WTC11 (cell line): ENCODE data around the gene PFKP. TPM values are rescaled to one million over a fixed set of nuclear protein-coding genes. Genes with fewer than 3 reads are reported as not detected.

Experiments
- ATAC-seq: fragments of 200-7000 bp; cut with Tn5 transposase; 2 replicates; pipeline ENCODE4 v1.10.0; 2021; ENCODE audit warnings: mild to moderate bottlenecking, moderate library complexity
- CTCF ChIA-PET: fragments of 300-600 bp; sonication (Branson Sonifier 250); formaldehyde crosslinking; loops from one replicate; lab custom pipeline; 2021; ENCODE audit warnings: antibody characterized with exemption; lab: Charles Lee
- POLR2A ChIA-PET: fragments of 350-600 bp; sonication (Branson Sonifier 250); formaldehyde crosslinking; loops from one replicate; lab custom pipeline; 2021; ENCODE audit warnings: antibody characterized with exemption; lab: Charles Lee
- DNase-seq: peaks from one replicate; pipeline ENCODE4 v3.0.0; 2021; ENCODE audit warnings: low spot score
- H3K27ac Mint-ChIP-seq: 2 replicates; pipeline ENCODE4 v1.8.0; 2021; ENCODE audit warnings: mixed read lengths
- H3K27me3 Mint-ChIP-seq: 2 replicates; pipeline ENCODE4 v1.8.0; 2021; ENCODE audit warnings: low read depth, mild to moderate bottlenecking, moderate library complexity, mixed read lengths
- H3K36me3 Mint-ChIP-seq: 2 replicates; pipeline ENCODE4 v1.8.0; 2021; ENCODE audit warnings: mixed read lengths
- H3K4me1 Mint-ChIP-seq: 2 replicates; pipeline ENCODE4 v1.8.0; 2022; ENCODE audit warnings: mixed read lengths
- H3K4me3 Mint-ChIP-seq: 2 replicates; pipeline ENCODE4 v1.8.0; 2021; ENCODE audit warnings: mild to moderate bottlenecking, moderate library complexity, mixed read lengths
- H3K9me3 Mint-ChIP-seq: 2 replicates; pipeline ENCODE4 v1.8.0; 2021; ENCODE audit warnings: mixed read lengths
- ELF4 ChIP-seq: sonication (generic); formaldehyde crosslinking; IDR thresholded peaks from 2 replicates; pipeline ENCODE4 v1.8.1; 2022; ENCODE audit warnings: low read depth, mild to moderate bottlenecking, moderate library complexity, missing genetic modification reagents
- FOXP1 ChIP-seq: sonication (generic); formaldehyde crosslinking; IDR thresholded peaks from 2 replicates; pipeline ENCODE4 v1.8.0; 2022; ENCODE audit warnings: missing genetic modification reagents, mild to moderate bottlenecking, moderate library complexity, borderline replicate concordance
- GABPB1 ChIP-seq: sonication (generic); formaldehyde crosslinking; IDR thresholded peaks from 2 replicates; pipeline ENCODE4 v1.8.1; 2023; ENCODE audit warnings: mild to moderate bottlenecking, missing genetic modification reagents
- GRHL2 ChIP-seq: fragments of 250-450 bp; sonication (Bioruptor Pico); IDR thresholded peaks from 2 replicates; pipeline ENCODE4 v1.8.0; 2022; ENCODE audit warnings: mild to moderate bottlenecking, moderate library complexity; ENCODE audit not compliant: insufficient replicate concordance, severe bottlenecking
- GTF2I ChIP-seq: fragments of 250-450 bp; sonication (Bioruptor Pico); conservative IDR thresholded peaks from 2 replicates; pipeline ENCODE4 v1.4.0; 2021; ENCODE audit warnings: mild to moderate bottlenecking
- HMGA2 ChIP-seq: fragments of 250-450 bp; sonication (Bioruptor Pico); IDR thresholded peaks from 2 replicates; pipeline ENCODE4 v1.4.0; 2021; ENCODE audit warnings: mild to moderate bottlenecking, moderate library complexity
- JUN ChIP-seq: sonication (generic); formaldehyde crosslinking; IDR thresholded peaks from 2 replicates; pipeline ENCODE4 v1.8.0; 2023; ENCODE audit warnings: mild to moderate bottlenecking, missing genetic modification reagents
- MYBL2 ChIP-seq: sonication (generic); formaldehyde crosslinking; IDR thresholded peaks from 2 replicates; pipeline ENCODE4 v1.8.1; 2023; ENCODE audit warnings: mild to moderate bottlenecking, moderate library complexity, missing genetic modification reagents
- NFYB ChIP-seq: sonication (generic); formaldehyde crosslinking; conservative IDR thresholded peaks from 2 replicates; pipeline ENCODE4 v1.8.0; 2022; ENCODE audit warnings: low read depth, missing genetic modification reagents
- NR2C2 ChIP-seq: sonication (generic); formaldehyde crosslinking; IDR thresholded peaks from 2 replicates; pipeline ENCODE4 v1.8.0; 2022; ENCODE audit warnings: mild to moderate bottlenecking, missing genetic modification reagents
- OVOL2 ChIP-seq: fragments of 250-450 bp; sonication (Bioruptor Pico); IDR thresholded peaks from 2 replicates; pipeline ENCODE4 v1.9.0; 2021; ENCODE audit warnings: mild to moderate bottlenecking, borderline replicate concordance
- SP1 ChIP-seq: sonication (generic); formaldehyde crosslinking; conservative IDR thresholded peaks from 2 replicates; pipeline ENCODE4 v1.8.1; 2022; ENCODE audit warnings: missing genetic modification reagents
- ZNF121 ChIP-seq: sonication (generic); formaldehyde crosslinking; IDR thresholded peaks from 2 replicates; pipeline ENCODE4 v1.8.0; 2023; ENCODE audit warnings: missing genetic modification reagents
- ZNF138 ChIP-seq: sonication (generic); formaldehyde crosslinking; conservative IDR thresholded peaks from 2 replicates; pipeline ENCODE4 v1.8.1; 2022; ENCODE audit warnings: mild to moderate bottlenecking, moderate library complexity, missing genetic modification reagents
- ZNF263 ChIP-seq: sonication (generic); formaldehyde crosslinking; IDR thresholded peaks from 2 replicates; pipeline ENCODE4 v1.8.1; 2022; ENCODE audit warnings: low read depth, mild to moderate bottlenecking, moderate library complexity, missing genetic modification reagents
- total RNA-seq: library from RNA; stranded (reverse); gene quantifications from 3 replicates; pipeline ENCODE4 v1.2.3, GENCODE V29; 2021
- TF ChIP-seq, protein P1 (sequence below): sonication (generic); formaldehyde crosslinking; IDR thresholded peaks from 2 replicates; pipeline ENCODE4 v1.8.1; 2022; ENCODE audit warnings: mild to moderate bottlenecking, moderate library complexity, missing genetic modification reagents
- TF ChIP-seq, protein P2 (sequence below): sonication (generic); formaldehyde crosslinking; IDR thresholded peaks from 2 replicates; pipeline ENCODE4 v1.8.1; 2023; ENCODE audit warnings: mild to moderate bottlenecking, moderate library complexity, missing genetic modification reagents
- TF ChIP-seq, protein P3 (sequence below): sonication (generic); formaldehyde crosslinking; IDR thresholded peaks from 2 replicates; pipeline ENCODE4 v1.8.1; 2023; ENCODE audit warnings: mild to moderate bottlenecking, missing genetic modification reagents, moderate library complexity
- TF ChIP-seq, protein P4 (sequence below): sonication (generic); formaldehyde crosslinking; IDR thresholded peaks from 2 replicates; pipeline ENCODE4 v1.8.0; 2022; ENCODE audit warnings: mild to moderate bottlenecking, missing genetic modification reagents
- TF ChIP-seq, protein P5 (sequence below): sonication (generic); formaldehyde crosslinking; IDR thresholded peaks from 2 replicates; pipeline ENCODE4 v1.8.1; 2022; ENCODE audit warnings: low read depth, missing genetic modification reagents, borderline replicate concordance
- TF ChIP-seq, protein P6 (sequence below): fragments of 250-450 bp; sonication (Bioruptor Pico); IDR thresholded peaks from 2 replicates; pipeline ENCODE4 v1.9.0; 2021; ENCODE audit warnings: mild to moderate bottlenecking
- TF ChIP-seq, protein P7 (sequence below): sonication (generic); formaldehyde crosslinking; IDR thresholded peaks from 2 replicates; pipeline ENCODE4 v1.8.0; 2023; ENCODE audit warnings: missing genetic modification reagents

Gene PFKP
- total RNA-seq, 1 experiment from 2014 or later = 127 TPM

DNA sequence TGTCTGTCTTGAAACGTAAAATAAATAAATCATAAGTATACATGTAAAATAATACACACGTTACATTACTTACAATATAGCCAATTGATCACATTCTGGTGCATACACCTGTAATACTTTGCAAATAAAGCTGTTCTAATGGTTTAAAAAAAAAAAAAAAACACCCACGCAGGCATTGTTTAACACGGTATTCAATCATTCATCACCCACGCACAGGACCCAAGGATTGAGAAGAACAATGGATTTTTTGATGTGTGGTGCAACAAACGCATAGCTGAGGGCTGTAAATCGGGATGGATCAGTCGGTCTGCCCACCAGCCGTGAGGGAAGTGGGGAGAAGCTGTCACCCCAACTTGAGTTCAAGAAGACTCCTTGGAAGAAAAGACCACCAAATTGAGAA, 96.5 kb downstream of the PFKP start (continued):
- TF ChIP-seq, protein P1, sequence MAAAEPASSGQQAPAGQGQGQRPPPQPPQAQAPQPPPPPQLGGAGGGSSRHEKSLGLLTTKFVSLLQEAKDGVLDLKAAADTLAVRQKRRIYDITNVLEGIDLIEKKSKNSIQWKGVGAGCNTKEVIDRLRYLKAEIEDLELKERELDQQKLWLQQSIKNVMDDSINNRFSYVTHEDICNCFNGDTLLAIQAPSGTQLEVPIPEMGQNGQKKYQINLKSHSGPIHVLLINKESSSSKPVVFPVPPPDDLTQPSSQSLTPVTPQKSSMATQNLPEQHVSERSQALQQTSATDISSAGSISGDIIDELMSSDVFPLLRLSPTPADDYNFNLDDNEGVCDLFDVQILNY (CRISPR knock-in tag) = no peak
- TF ChIP-seq GRHL2 (CRISPR knock-in tag) = no peak
- no peak for TF ChIP-seq ZNF263
- no peak for TF ChIP-seq ELF4 (CRISPR knock-in tag)

DNA sequence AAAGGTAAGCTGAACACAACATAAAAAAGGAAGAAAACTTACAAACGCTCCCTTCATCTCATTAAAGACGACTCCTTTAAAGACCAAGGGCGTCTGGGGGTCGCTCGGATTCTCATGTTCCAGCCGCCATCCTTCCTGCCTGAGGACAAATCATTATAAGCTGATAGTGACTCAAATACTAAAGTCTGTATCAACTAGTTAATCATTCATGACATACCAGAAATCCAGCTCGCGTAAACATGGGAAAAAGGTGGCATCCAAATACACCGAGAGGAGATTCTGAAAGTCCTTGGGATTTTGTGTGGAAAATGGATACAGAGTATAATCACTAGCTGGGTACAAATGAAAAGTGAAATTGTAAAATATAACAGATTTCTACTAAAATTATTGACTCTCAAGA, 97.8 kb downstream of the PFKP start:
- TF ChIP-seq GRHL2 (CRISPR knock-in tag) (no peak), HMGA2 (CRISPR knock-in tag) (no peak), ZNF138 (CRISPR knock-in tag) (no peak), OVOL2 (CRISPR knock-in tag) (no peak), JUN (CRISPR knock-in tag) (no peak), ZNF121 (CRISPR knock-in tag) (no peak), MYBL2 (CRISPR knock-in tag) (no peak), SP1 (no peak), NR2C2 (CRISPR knock-in tag) (no peak), GABPB1 (no peak), ELF4 (CRISPR knock-in tag) (no peak)
- TF ChIP-seq, protein P2, sequence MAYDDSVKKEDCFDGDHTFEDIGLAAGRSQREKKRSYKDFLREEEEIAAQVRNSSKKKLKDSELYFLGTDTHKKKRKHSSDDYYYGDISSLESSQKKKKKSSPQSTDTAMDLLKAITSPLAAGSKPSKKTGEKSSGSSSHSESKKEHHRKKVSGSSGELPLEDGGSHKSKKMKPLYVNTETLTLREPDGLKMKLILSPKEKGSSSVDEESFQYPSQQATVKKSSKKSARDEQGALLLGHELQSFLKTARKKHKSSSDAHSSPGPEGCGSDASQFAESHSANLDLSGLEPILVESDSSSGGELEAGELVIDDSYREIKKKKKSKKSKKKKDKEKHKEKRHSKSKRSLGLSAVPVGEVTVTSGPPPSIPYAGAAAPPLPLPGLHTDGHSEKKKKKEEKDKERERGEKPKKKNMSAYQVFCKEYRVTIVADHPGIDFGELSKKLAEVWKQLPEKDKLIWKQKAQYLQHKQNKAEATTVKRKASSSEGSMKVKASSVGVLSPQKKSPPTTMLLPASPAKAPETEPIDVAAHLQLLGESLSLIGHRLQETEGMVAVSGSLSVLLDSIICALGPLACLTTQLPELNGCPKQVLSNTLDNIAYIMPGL (CRISPR knock-in tag) = no peak
- TF ChIP-seq, protein P3, sequence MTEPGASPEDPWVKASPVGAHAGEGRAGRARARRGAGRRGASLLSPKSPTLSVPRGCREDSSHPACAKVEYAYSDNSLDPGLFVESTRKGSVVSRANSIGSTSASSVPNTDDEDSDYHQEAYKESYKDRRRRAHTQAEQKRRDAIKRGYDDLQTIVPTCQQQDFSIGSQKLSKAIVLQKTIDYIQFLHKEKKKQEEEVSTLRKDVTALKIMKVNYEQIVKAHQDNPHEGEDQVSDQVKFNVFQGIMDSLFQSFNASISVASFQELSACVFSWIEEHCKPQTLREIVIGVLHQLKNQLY (CRISPR knock-in tag) = no peak
- TF ChIP-seq, protein P4, sequence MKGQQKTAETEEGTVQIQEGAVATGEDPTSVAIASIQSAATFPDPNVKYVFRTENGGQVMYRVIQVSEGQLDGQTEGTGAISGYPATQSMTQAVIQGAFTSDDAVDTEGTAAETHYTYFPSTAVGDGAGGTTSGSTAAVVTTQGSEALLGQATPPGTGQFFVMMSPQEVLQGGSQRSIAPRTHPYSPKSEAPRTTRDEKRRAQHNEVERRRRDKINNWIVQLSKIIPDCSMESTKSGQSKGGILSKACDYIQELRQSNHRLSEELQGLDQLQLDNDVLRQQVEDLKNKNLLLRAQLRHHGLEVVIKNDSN (CRISPR knock-in tag) = no peak
- no peak overlapping the region for H3K27ac Mint-ChIP-seq

DNA sequence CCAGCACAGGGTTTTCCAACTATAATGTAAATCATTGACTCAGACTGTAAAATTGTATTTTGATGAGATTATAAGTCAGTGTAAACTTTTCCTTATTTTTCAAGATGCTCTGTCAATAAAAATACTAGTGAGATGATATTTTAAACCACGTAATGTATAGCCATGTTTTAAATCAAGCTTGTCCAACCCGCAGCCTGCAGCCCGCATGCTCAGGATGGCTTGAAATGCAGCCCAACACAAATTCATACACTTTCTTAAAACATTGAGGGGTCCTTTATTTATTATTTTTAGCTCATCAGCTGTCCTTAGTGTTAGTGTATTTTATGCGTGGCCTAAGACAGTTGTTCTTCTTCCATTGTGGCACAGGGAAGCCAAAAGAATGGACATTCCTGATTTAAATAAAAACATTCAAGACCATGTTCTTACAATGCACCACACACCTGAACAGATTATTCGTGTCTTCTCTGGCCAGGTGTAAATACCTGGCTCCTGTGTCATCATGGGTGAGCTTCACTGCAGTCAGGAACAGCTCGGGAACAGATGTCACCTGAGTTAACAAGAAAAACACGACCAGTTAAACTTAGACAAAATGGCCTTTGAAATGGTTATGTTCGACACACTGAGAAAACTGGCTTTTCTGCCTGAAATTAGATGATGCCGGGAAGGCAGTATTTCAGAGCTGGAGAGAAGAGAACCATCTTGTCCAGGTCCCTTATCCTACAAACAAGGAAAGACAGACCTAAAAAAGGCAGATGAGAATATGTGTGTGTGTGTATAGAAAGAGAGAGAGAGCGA, 99.3 kb downstream of the PFKP start:
- Mint-ChIP-seq H3K36me3 (peaks cover 34% of the 10 kb centered on the region), H3K4me3 (no peak overlapping the region), H3K27me3 (no peaks in the 10 kb centered on the region), H3K27ac (no peak overlapping the region), H3K4me1 (0 out of 2 replicates have a peak, but pooled peaks cover under 1% of the 10 kb centered on the region), H3K9me3 (no peaks in the 10 kb centered on the region)
- ATAC-seq = no peak
- TF ChIP-seq GTF2I (CRISPR knock-in tag) (no peak), MYBL2 (CRISPR knock-in tag) (no peak), FOXP1 (CRISPR knock-in tag) (no peak), SP1 (no peak), NFYB (CRISPR knock-in tag) (no peak), ZNF263 (no peak), ELF4 (CRISPR knock-in tag) (no peak)
- TF ChIP-seq, protein P5, sequence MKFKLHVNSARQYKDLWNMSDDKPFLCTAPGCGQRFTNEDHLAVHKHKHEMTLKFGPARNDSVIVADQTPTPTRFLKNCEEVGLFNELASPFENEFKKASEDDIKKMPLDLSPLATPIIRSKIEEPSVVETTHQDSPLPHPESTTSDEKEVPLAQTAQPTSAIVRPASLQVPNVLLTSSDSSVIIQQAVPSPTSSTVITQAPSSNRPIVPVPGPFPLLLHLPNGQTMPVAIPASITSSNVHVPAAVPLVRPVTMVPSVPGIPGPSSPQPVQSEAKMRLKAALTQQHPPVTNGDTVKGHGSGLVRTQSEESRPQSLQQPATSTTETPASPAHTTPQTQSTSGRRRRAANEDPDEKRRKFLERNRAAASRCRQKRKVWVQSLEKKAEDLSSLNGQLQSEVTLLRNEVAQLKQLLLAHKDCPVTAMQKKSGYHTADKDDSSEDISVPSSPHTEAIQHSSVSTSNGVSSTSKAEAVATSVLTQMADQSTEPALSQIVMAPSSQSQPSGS (CRISPR knock-in tag) = no peak
- TF ChIP-seq, protein P6, sequence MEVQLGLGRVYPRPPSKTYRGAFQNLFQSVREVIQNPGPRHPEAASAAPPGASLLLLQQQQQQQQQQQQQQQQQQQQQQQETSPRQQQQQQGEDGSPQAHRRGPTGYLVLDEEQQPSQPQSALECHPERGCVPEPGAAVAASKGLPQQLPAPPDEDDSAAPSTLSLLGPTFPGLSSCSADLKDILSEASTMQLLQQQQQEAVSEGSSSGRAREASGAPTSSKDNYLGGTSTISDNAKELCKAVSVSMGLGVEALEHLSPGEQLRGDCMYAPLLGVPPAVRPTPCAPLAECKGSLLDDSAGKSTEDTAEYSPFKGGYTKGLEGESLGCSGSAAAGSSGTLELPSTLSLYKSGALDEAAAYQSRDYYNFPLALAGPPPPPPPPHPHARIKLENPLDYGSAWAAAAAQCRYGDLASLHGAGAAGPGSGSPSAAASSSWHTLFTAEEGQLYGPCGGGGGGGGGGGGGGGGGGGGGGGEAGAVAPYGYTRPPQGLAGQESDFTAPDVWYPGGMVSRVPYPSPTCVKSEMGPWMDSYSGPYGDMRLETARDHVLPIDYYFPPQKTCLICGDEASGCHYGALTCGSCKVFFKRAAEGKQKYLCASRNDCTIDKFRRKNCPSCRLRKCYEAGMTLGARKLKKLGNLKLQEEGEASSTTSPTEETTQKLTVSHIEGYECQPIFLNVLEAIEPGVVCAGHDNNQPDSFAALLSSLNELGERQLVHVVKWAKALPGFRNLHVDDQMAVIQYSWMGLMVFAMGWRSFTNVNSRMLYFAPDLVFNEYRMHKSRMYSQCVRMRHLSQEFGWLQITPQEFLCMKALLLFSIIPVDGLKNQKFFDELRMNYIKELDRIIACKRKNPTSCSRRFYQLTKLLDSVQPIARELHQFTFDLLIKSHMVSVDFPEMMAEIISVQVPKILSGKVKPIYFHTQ = no peak
- TF ChIP-seq, protein P7, sequence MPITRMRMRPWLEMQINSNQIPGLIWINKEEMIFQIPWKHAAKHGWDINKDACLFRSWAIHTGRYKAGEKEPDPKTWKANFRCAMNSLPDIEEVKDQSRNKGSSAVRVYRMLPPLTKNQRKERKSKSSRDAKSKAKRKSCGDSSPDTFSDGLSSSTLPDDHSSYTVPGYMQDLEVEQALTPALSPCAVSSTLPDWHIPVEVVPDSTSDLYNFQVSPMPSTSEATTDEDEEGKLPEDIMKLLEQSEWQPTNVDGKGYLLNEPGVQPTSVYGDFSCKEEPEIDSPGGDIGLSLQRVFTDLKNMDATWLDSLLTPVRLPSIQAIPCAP = no peak
- ChIA-PET POLR2A (interaction anchor here (0.6 kb wide), 1 partner anchor 24 kb away, joined by 5 read pairs; no protein-coding TSS in a partner anchor), CTCF (no interaction called here)
- DNase-seq = no peak

More for the DNA sequence above, 97.8 kb downstream of the PFKP start:
- CTCF ChIA-PET = no interaction called here
- H3K4me3 Mint-ChIP-seq = no peak overlapping the region
- no peaks in the 10 kb centered on the region for H3K27me3 Mint-ChIP-seq
- ATAC-seq (no peak), DNase-seq (no peak)
- H3K4me1 Mint-ChIP-seq = no peaks in the 10 kb centered on the region
- H3K9me3 Mint-ChIP-seq = no peaks in the 10 kb centered on the region
- POLR2A ChIA-PET = no interaction called here
- peaks cover 35% of the 10 kb centered on the region for H3K36me3 Mint-ChIP-seq
